ENCODE data around the gene FUS. TPM values are rescaled to one million over a fixed set of nuclear protein-coding genes. Genes with fewer than 3 reads are reported as not detected.

The FUS gene
- total and polyA plus RNA-seq, 2 experiments from 2014 or later: 247 to 528 TPM

DNA sequence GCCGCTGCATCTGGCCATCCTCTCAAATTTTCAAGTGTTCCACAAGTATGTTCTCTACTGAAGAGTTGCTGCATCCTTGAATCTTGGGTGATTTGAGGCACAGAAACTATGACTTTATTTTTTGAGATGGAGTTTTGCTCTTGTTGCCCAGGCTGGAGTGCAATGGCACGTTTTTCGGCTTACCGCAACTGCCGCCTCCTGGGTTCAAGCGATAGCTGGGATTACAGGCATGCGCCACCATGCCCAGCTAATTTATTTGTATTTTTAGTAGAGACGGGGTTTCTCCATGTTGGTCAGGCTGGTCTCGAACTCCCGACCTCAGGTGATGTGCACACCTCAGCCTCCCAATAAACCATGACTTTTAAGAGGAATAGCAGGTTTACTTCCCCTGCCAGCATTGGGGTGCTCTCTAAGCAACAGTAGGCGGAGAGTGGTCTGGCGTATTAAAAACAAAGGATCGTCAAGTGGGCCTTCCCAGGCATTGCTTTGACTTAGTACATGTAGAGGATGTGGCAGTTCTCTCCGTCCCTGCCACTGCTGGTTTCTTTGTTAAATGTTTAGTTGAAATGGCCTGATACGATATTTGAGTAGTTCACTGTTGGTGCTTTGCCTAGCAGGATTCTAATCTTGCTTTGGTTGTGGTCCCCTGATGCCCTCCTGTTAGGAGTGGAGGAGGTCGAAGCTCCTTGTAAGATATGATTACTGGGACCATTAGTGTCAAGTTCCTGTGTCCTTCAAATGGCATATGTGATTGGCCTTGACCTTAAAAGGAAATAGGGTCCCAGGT is 13.1 kb downstream of the FUS start:
- H2AFZ ChIP-seq: no peak overlapping the region
- Mint-ChIP-seq H3K27ac (peak overlapping the region; percentile 24; the same call in 1 of the 2 replicates), H3K36me3 (ENCODE audit: low read depth) (peaks cover 98% of the 10 kb centered on the region), H3K9me3 (no peaks in the 10 kb centered on the region; the same call in 2 of the 3 replicates), H3K4me1 (no peaks in the 10 kb centered on the region; the same call in 2 of the 3 replicates), H3K27me3 (ENCODE audit: insufficient read depth, low read depth, poor library complexity) (peaks cover 11% of the 10 kb centered on the region), H3K4me3 (no peak overlapping the region; the same call in 2 of the 3 replicates)
- no peak overlapping the region for H3K4me3 ChIP-seq
- peaks cover 84% of the 10 kb centered on the region for H3F3A ChIP-seq (replicated peaks; ENCODE audit: low read depth)
- peaks cover 85% of the 10 kb centered on the region for H3K36me3 ChIP-seq (ENCODE audit: insufficient read depth)
- H3K27ac ChIP-seq (ENCODE audit: low read depth): peak overlapping the region; percentile 45
- ATAC-seq (no peak), DNase-seq (ENCODE audit: low spot score) (no peak)
- H4K20me1 ChIP-seq (replicated peaks; ENCODE audit: insufficient read depth): peaks cover 90% of the 10 kb centered on the region
- TF ChIP-seq, protein P1, sequence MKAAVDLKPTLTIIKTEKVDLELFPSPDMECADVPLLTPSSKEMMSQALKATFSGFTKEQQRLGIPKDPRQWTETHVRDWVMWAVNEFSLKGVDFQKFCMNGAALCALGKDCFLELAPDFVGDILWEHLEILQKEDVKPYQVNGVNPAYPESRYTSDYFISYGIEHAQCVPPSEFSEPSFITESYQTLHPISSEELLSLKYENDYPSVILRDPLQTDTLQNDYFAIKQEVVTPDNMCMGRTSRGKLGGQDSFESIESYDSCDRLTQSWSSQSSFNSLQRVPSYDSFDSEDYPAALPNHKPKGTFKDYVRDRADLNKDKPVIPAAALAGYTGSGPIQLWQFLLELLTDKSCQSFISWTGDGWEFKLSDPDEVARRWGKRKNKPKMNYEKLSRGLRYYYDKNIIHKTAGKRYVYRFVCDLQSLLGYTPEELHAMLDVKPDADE (IDR thresholded peaks at IDR 0.05): no peak
- TF ChIP-seq, protein P2, sequence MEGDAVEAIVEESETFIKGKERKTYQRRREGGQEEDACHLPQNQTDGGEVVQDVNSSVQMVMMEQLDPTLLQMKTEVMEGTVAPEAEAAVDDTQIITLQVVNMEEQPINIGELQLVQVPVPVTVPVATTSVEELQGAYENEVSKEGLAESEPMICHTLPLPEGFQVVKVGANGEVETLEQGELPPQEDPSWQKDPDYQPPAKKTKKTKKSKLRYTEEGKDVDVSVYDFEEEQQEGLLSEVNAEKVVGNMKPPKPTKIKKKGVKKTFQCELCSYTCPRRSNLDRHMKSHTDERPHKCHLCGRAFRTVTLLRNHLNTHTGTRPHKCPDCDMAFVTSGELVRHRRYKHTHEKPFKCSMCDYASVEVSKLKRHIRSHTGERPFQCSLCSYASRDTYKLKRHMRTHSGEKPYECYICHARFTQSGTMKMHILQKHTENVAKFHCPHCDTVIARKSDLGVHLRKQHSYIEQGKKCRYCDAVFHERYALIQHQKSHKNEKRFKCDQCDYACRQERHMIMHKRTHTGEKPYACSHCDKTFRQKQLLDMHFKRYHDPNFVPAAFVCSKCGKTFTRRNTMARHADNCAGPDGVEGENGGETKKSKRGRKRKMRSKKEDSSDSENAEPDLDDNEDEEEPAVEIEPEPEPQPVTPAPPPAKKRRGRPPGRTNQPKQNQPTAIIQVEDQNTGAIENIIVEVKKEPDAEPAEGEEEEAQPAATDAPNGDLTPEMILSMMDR (conservative IDR thresholded peaks at IDR 0.05; ENCODE audit: low read depth in 2 of 2): no peak
- TF ChIP-seq ZNF331 (CRISPR knock-in tag; IDR thresholded peaks at IDR 0.05; ENCODE audit: low read depth) (no peak), CREB1 (CRISPR knock-in tag; IDR thresholded peaks at IDR 0.05; ENCODE audit: low read depth) (no peak)
- no peaks in the 10 kb centered on the region for H3K4me1 ChIP-seq (ENCODE audit: insufficient read depth)
- H3K9me2 ChIP-seq (ENCODE audit: insufficient read depth): no peaks in the 10 kb centered on the region
- H3K79me2 ChIP-seq (replicated peaks; ENCODE audit: insufficient read depth): peaks cover 49% of the 10 kb centered on the region
- H3K4me2 ChIP-seq: no peak overlapping the region
- no peaks in the 10 kb centered on the region for H3K27me3 ChIP-seq (ENCODE audit: insufficient read depth)

DNA sequence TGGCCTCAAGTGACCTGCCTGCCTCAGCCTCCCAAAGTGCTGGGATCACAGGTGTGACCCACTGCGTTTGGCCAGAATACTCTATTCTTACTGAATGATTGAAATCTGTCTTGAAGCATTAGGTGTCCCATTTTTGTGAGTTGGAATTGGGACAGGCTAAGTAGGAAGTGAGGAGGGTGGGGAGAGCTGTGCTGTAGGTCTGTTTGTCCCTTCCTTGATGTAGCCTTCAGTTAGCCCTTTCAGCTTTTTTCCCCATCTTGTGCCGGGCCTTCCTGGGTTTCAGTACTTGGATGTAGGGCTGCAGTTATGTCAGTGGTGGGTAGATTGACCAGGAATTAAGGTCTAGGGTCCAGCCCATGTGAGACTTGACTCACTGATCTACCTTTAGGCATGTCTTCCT is 13.9 kb downstream of the FUS start:
- Histone ChIP-seq H3K4me3 (no peak overlapping the region), H2AFZ (no peak overlapping the region), H3K4me2 (no peak overlapping the region), H4K20me1 (replicated peaks; ENCODE audit: insufficient read depth) (peaks cover 91% of the 10 kb centered on the region), H3K79me2 (replicated peaks; ENCODE audit: insufficient read depth) (peaks cover 40% of the 10 kb centered on the region), H3K36me3 (ENCODE audit: insufficient read depth) (peaks cover 77% of the 10 kb centered on the region), H3K4me1 (ENCODE audit: insufficient read depth) (no peaks in the 10 kb centered on the region), H3K27me3 (ENCODE audit: insufficient read depth) (no peaks in the 10 kb centered on the region), H3K27ac (ENCODE audit: low read depth) (peak overlapping the region; percentile 45; the same call in 1 of the 2 replicates), H3F3A (replicated peaks; ENCODE audit: low read depth) (peaks cover 83% of the 10 kb centered on the region), H3K9me2 (ENCODE audit: insufficient read depth) (no peaks in the 10 kb centered on the region)
- Mint-ChIP-seq H3K4me3 (no peak overlapping the region), H3K27me3 (ENCODE audit: insufficient read depth, low read depth, poor library complexity) (peaks cover 15% of the 10 kb centered on the region), H3K36me3 (ENCODE audit: low read depth) (peaks cover 98% of the 10 kb centered on the region), H3K4me1 (no peaks in the 10 kb centered on the region; the same call in 2 of the 3 replicates), H3K9me3 (peaks cover 3% of the 10 kb centered on the region; the same call in 1 of the 3 replicates), H3K27ac (no peak overlapping the region)
- DNase-seq (ENCODE audit: low spot score) (no peak), ATAC-seq (no peak)
- no peak for TF ChIP-seq NANOG (IDR thresholded peaks at IDR 0.05; ENCODE audit: borderline replicate concordance)
- TF ChIP-seq, protein P3, sequence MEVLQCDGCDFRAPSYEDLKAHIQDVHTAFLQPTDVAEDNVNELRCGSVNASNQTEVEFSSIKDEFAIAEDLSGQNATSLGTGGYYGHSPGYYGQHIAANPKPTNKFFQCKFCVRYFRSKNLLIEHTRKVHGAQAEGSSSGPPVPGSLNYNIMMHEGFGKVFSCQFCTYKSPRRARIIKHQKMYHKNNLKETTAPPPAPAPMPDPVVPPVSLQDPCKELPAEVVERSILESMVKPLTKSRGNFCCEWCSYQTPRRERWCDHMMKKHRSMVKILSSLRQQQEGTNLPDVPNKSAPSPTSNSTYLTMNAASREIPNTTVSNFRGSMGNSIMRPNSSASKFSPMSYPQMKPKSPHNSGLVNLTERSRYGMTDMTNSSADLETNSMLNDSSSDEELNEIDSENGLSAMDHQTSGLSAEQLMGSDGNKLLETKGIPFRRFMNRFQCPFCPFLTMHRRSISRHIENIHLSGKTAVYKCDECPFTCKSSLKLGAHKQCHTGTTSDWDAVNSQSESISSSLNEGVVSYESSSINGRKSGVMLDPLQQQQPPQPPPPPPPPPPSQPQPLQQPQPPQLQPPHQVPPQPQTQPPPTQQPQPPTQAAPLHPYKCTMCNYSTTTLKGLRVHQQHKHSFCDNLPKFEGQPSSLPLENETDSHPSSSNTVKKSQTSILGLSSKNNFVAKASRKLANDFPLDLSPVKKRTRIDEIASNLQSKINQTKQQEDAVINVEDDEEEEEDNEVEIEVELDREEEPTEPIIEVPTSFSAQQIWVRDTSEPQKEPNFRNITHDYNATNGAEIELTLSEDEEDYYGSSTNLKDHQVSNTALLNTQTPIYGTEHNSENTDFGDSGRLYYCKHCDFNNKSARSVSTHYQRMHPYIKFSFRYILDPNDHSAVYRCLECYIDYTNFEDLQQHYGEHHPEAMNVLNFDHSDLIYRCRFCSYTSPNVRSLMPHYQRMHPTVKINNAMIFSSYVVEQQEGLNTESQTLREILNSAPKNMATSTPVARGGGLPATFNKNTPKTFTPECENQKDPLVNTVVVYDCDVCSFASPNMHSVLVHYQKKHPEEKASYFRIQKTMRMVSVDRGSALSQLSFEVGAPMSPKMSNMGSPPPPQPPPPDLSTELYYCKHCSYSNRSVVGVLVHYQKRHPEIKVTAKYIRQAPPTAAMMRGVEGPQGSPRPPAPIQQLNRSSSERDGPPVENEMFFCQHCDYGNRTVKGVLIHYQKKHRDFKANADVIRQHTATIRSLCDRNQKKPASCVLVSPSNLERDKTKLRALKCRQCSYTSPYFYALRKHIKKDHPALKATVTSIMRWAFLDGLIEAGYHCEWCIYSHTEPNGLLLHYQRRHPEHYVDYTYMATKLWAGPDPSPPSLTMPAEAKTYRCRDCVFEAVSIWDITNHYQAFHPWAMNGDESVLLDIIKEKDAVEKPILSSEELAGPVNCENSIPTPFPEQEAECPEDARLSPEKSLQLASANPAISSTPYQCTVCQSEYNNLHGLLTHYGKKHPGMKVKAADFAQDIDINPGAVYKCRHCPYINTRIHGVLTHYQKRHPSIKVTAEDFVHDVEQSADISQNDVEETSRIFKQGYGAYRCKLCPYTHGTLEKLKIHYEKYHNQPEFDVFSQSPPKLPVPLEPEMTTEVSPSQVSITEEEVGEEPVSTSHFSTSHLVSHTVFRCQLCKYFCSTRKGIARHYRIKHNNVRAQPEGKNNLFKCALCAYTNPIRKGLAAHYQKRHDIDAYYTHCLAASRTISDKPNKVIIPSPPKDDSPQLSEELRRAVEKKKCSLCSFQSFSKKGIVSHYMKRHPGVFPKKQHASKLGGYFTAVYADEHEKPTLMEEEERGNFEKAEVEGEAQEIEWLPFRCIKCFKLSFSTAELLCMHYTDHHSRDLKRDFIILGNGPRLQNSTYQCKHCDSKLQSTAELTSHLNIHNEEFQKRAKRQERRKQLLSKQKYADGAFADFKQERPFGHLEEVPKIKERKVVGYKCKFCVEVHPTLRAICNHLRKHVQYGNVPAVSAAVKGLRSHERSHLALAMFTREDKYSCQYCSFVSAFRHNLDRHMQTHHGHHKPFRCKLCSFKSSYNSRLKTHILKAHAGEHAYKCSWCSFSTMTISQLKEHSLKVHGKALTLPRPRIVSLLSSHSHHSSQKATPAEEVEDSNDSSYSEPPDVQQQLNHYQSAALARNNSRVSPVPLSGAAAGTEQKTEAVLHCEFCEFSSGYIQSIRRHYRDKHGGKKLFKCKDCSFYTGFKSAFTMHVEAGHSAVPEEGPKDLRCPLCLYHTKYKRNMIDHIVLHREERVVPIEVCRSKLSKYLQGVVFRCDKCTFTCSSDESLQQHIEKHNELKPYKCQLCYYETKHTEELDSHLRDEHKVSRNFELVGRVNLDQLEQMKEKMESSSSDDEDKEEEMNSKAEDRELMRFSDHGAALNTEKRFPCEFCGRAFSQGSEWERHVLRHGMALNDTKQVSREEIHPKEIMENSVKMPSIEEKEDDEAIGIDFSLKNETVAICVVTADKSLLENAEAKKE (CRISPR knock-in tag; IDR thresholded peaks at IDR 0.05): no peak
- TF ChIP-seq ZNF331 (CRISPR knock-in tag; IDR thresholded peaks at IDR 0.05; ENCODE audit: low read depth): no peak
- no peak for TF ChIP-seq POLR2AphosphoS5 (IDR thresholded peaks at IDR 0.05; ENCODE audit: low read depth)
- no peak for TF ChIP-seq EZH2phosphoT487 (IDR thresholded peaks at IDR 0.05; ENCODE audit: unreplicated experiment)
- no peak for TF ChIP-seq ZNF114 (CRISPR knock-in tag; IDR thresholded peaks at IDR 0.05)
- TF ChIP-seq EZH2 (IDR thresholded peaks at IDR 0.05; ENCODE audit: low read depth, unreplicated experiment): no peak
